NCI-H526 treated with DMSO at 0.1 percent for 48 hours (cell line): ENCODE measurements around the gene NSG2.

Source experiments
- DNase-seq: peaks from one replicate; lab custom pipeline; 2025; lab: John Stamatoyannopoulos, UW

The NSG2 gene

GRCh38 chr5:174151599-174152181 lies 106.2 kb downstream of the NSG2 start:
- no peak for DNase-seq

DNA sequence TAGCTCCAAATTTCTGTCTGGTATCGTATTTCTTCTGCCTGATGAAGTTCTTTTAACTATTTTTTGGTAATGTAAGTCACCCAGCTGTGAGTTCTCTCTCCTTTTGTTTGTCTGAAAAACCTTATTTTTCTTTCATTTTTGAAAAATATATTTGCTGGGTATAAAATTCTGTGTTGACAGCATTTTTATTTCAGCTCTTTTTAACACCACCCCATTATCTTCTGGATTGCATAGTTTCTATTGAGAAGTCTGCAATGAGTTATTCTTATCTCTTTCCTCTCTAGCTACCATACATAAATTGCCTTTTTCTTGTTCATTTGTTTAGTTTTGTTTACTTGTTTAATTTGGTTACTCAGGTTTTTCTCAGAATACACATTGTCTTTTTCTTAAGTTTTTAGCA lies 109.1 kb downstream of the NSG2 start:
- DNase-seq, result no peak

DNA sequence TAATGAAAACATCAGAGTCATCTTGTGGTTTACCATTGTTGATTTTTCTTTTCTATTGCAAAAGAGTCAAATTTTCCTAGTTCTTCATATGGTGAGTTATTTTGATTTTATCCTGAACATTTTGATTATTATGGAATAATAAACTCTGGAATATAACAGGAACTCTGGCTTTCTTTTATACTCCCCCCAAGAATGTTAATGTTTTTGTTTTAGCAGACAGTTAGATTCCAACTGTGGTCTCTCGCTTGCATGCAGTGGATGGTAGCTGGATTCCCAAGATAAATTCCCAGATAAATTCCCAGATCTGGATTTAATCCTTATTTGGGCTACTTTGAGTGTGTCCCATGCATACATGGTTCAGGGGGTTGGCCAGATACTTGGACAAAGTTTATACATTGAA lies 109.8 kb downstream of the NSG2 start:
- DNase-seq, result no peak

- DNase-seq, result no peak
Measured at GRCh38 chr5:174155706-174156105, 110.2 kb downstream of the NSG2 start.

DNA sequence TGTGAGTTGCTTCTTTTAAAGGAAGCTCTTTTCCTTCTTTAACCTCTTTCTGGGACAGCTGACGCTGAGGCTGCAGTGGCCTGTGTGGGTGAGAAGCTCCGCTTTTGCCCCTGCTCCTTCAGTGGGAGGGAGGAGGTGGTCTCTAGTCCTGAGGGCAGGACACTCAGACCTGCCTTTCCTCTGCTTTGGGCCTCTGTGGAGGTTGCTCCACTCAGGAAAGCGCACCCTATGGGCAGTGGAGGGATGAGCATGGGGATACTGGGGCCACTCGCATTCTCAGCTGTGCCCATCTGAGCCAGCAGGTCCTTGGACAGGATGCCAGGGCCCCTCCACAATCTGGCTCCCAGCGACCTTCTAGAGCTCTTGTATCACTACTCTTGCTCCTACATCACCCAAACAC lies 111.5 kb downstream of the NSG2 start:
- no peak for DNase-seq
